Panc1 (cell line): Measurements from ENCODE around the gene NCS1.

Source experiments
- REST ChIP-seq, 2 experiments: IDR thresholded peaks; 2 replicates each; pipeline ENCODE4 v1.6.1; 2011 to 2012; ENCODE audit warnings: low read depth in 2 of 2, control low read depth in 1 of 2, low read length in 1 of 2, mild to moderate bottlenecking in 1 of 2, moderate library complexity in 1 of 2; ENCODE audit not compliant: insufficient read depth in 1 of 2
- TCF7L2 ChIP-seq: IDR thresholded peaks from 2 replicates; pipeline ENCODE4 v1.6.1; 2011; ENCODE audit warnings: mild to moderate bottlenecking, low read depth, low read length, inconsistent platforms

DNA sequence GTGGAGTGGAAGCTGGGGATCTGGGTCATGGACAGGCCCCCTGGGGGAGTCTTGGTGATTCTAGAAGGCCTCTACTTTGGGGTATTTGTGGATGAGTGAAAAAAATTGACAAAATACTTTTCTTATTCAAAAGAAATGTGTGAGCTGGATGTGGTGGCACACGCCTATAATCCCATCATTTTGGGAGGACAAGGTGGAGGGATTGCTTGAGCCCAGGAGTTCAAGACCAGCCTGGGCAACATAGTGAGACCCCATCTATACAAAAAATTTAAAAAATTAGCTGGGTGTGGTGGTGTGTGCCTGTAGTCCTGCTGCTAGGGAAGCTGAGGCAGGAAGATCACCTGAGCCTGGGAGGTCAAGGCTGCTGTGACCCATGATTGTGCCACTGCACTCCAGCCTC, 6.6 kb upstream of the NCS1 start:
- no peak for TF ChIP-seq TCF7L2
- TF ChIP-seq REST (IDR thresholded peaks at IDR 0.05; ENCODE audit: insufficient read depth in 1 of 2, low read depth in 2 of 2, low read length in 1 of 2) = no peak
